HepG2 (cell line): Measurements from ENCODE around the gene HDLBP. TPM values are rescaled to one million over a fixed set of nuclear protein-coding genes. Genes with fewer than 3 reads are reported as not detected.

ENCODE experiments used
- BCL6 ChIP-seq: IDR thresholded peaks from 2 replicates; pipeline ENCODE4 v1.6.1; 2016; ENCODE audit warnings: missing genetic modification reagents, missing compliant biosample characterization
- CEBPZ ChIP-seq: IDR thresholded peaks from 2 replicates; pipeline ENCODE4 v1.6.1; 2012; ENCODE audit warnings: low read length, improper control_type of control experiment
- ESRRA ChIP-seq: sonication (generic); formaldehyde crosslinking; IDR thresholded peaks from 2 replicates; pipeline ENCODE4 v1.5.1; 2020; ENCODE audit warnings: mild to moderate bottlenecking, low read depth, missing genetic modification reagents
- HDAC1 ChIP-seq: sonication (generic); formaldehyde crosslinking; IDR thresholded peaks from 2 replicates; pipeline ENCODE4 v1.5.1; 2020; ENCODE audit warnings: mild to moderate bottlenecking, missing genetic modification reagents
- HNF4G ChIP-seq, 2 experiments: sonication (generic) in 1 of 2; formaldehyde crosslinking in 1 of 2; IDR thresholded peaks; 2 replicates each; pipeline versions ENCODE4 v1.4.0 to v1.6.1; 2011 to 2020; ENCODE audit warnings: borderline replicate concordance in 2 of 2, low read depth in 2 of 2, mild to moderate bottlenecking in 2 of 2, low read length in 1 of 2, missing genetic modification reagents in 1 of 2, moderate library complexity in 1 of 2
- KDM6A ChIP-seq: IDR thresholded peaks from 2 replicates; pipeline ENCODE4 v1.6.1; 2016; ENCODE audit warnings: low read depth
- RBM22 ChIP-seq: fragments of 200-400 bp; formaldehyde crosslinking; optimal IDR thresholded peaks from 2 replicates; pipeline ENCODE3; 2017; ENCODE audit warnings: mild to moderate bottlenecking, low read length, moderate library complexity
- SMAD3 ChIP-seq: sonication (generic); formaldehyde crosslinking; IDR thresholded peaks from 2 replicates; pipeline ENCODE4 v1.4.0; 2020; ENCODE audit warnings: missing genetic modification reagents
- SPEN ChIP-seq: sonication (generic); formaldehyde crosslinking; IDR thresholded peaks from 2 replicates; pipeline ENCODE4 v1.5.1; 2020; ENCODE audit warnings: low read depth, mild to moderate bottlenecking, missing genetic modification reagents
- SRY ChIP-seq: sonication (generic); formaldehyde crosslinking; IDR thresholded peaks from 2 replicates; pipeline ENCODE4 v1.8.0; 2022; ENCODE audit warnings: mild to moderate bottlenecking, missing genetic modification reagents
- SYNCRIP ChIP-seq: fragments of 200-400 bp; formaldehyde crosslinking; IDR thresholded peaks from 2 replicates; pipeline ENCODE4 v1.6.1; 2018; ENCODE audit warnings: mild to moderate bottlenecking, low read depth, low read length; ENCODE audit not compliant: insufficient read depth
- ZBTB49 ChIP-seq: sonication (generic); formaldehyde crosslinking; IDR thresholded peaks from 2 replicates; pipeline ENCODE4 v1.4.0; 2020; ENCODE audit warnings: missing genetic modification reagents, borderline replicate concordance
- ZFYVE20 ChIP-seq: sonication (generic); formaldehyde crosslinking; IDR thresholded peaks from 2 replicates; pipeline ENCODE4 v1.8.0; 2023; ENCODE audit warnings: low read depth, mild to moderate bottlenecking, moderate library complexity, missing genetic modification reagents, borderline replicate concordance
- ZKSCAN1 ChIP-seq: fragments of 150-350 bp; IDR thresholded peaks from 2 replicates; pipeline ENCODE4 v1.6.1; 2014; ENCODE audit warnings: low read length
- ZMYM3 ChIP-seq: sonication (generic); formaldehyde crosslinking; IDR thresholded peaks from 2 replicates; pipeline ENCODE4 v1.5.1; 2020; ENCODE audit warnings: mild to moderate bottlenecking, missing genetic modification reagents
- ZNF10 ChIP-seq: sonication (generic); formaldehyde crosslinking; IDR thresholded peaks from 2 replicates; pipeline ENCODE4 v1.4.0; 2020; ENCODE audit warnings: mild to moderate bottlenecking, low read depth, missing genetic modification reagents, borderline replicate concordance
- ZNF124 ChIP-seq: sonication (generic); formaldehyde crosslinking; IDR thresholded peaks from 2 replicates; pipeline ENCODE4 v1.4.0; 2020; ENCODE audit warnings: missing genetic modification reagents
- ZNF552 ChIP-seq: sonication (generic); formaldehyde crosslinking; IDR thresholded peaks from 2 replicates; pipeline ENCODE4 v1.9.0; 2022; ENCODE audit warnings: missing genetic modification reagents, mild to moderate bottlenecking, borderline replicate concordance
- ZNF577 ChIP-seq: sonication (generic); formaldehyde crosslinking; IDR thresholded peaks from 2 replicates; pipeline ENCODE4 v1.4.0; 2020; ENCODE audit warnings: mild to moderate bottlenecking, low read depth, missing genetic modification reagents, borderline replicate concordance
- polyA plus RNA-seq, 8 experiments: library from polyadenylated mRNA; depleted of rRNA in 3 of 8; stranded (reverse) in 7 of 8; unstranded in 1 of 8; fragments of >200 nt; fragmentation: Illumina TruSeq in 4 of 8; extraction: Trizol in 4 of 8; gene quantifications; 2 replicates each; pipeline versions ENCODE4 v1.2.1 to v1.2.3, GENCODE V29; 2011 to 2016; ENCODE audit warnings: low read depth in 4 of 8, missing spikeins in 1 of 8, mixed read lengths in 1 of 8; ENCODE audit not compliant: insufficient read depth in 1 of 8
- total RNA-seq, 5 experiments: library from RNA; depleted of rRNA; stranded (reverse); fragments of >200 nt; fragmentation: Illumina TruSeq; extraction: Trizol; gene quantifications; 2 replicates each; pipeline ENCODE4 v1.2.3, GENCODE V29; 2016; ENCODE audit warnings: low read depth in 1 of 5
- TF ChIP-seq, protein P1 (sequence below): IDR thresholded peaks from 2 replicates; pipeline ENCODE4 v1.6.1; 2016; ENCODE audit warnings: low read depth, control low read depth
- TF ChIP-seq, protein P2 (sequence below): sonication (generic); formaldehyde crosslinking; IDR thresholded peaks from 2 replicates; pipeline ENCODE4 v1.5.0; 2020; ENCODE audit warnings: mild to moderate bottlenecking, missing genetic modification reagents

The HDLBP gene
- total and polyA plus RNA-seq, 2 of the 13 experiments (the other 11 are each of a cell fraction or from before 2014, with no cell fraction given) = 464 to 707 TPM

- no peak for TF ChIP-seq CEBPZ
- no peak for TF ChIP-seq SPEN (CRISPR knock-in tag)
- TF ChIP-seq SRY = no peak
- no peak for TF ChIP-seq ZNF10 (CRISPR knock-in tag)
- TF ChIP-seq, protein P1, sequence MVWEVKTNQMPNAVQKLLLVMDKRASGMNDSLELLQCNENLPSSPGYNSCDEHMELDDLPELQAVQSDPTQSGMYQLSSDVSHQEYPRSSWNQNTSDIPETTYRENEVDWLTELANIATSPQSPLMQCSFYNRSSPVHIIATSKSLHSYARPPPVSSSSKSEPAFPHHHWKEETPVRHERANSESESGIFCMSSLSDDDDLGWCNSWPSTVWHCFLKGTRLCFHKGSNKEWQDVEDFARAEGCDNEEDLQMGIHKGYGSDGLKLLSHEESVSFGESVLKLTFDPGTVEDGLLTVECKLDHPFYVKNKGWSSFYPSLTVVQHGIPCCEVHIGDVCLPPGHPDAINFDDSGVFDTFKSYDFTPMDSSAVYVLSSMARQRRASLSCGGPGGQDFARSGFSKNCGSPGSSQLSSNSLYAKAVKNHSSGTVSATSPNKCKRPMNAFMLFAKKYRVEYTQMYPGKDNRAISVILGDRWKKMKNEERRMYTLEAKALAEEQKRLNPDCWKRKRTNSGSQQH (CRISPR knock-in tag) = no peak
- TF ChIP-seq, protein P2, sequence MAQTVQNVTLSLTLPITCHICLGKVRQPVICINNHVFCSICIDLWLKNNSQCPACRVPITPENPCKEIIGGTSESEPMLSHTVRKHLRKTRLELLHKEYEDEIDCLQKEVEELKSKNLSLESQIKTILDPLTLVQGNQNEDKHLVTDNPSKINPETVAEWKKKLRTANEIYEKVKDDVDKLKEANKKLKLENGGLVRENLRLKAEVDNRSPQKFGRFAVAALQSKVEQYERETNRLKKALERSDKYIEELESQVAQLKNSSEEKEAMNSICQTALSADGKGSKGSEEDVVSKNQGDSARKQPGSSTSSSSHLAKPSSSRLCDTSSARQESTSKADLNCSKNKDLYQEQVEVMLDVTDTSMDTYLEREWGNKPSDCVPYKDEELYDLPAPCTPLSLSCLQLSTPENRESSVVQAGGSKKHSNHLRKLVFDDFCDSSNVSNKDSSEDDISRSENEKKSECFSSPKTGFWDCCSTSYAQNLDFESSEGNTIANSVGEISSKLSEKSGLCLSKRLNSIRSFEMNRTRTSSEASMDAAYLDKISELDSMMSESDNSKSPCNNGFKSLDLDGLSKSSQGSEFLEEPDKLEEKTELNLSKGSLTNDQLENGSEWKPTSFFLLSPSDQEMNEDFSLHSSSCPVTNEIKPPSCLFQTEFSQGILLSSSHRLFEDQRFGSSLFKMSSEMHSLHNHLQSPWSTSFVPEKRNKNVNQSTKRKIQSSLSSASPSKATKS (CRISPR knock-in tag) = no peak
- TF ChIP-seq SYNCRIP = no peak
- TF ChIP-seq ZNF577 (CRISPR knock-in tag) = no peak
- no peak for TF ChIP-seq ZBTB49 (CRISPR knock-in tag)
- TF ChIP-seq HDAC1 = 0 out of 2 replicates have a peak, but pooled peaks have one; percentile 11
- TF ChIP-seq ZNF124 (CRISPR knock-in tag) = no peak
- no peak for TF ChIP-seq BCL6 (CRISPR knock-in tag)
- no peak for TF ChIP-seq ZNF552
- TF ChIP-seq ZFYVE20 = no peak
- no peak for TF ChIP-seq ZMYM3
- 0 out of 2 replicates have a peak, but pooled peaks have one; percentile 33 for TF ChIP-seq HNF4G (IDR thresholded peaks at IDR 0.05; ENCODE audit: borderline replicate concordance, low read depth, low read length)
- no peak for TF ChIP-seq HNF4G (CRISPR knock-in tag; IDR thresholded peaks at IDR 0.05; ENCODE audit: borderline replicate concordance, low read depth)
- peak; percentile 70 for TF ChIP-seq RBM22
- TF ChIP-seq ESRRA (CRISPR knock-in tag) = 0 out of 2 replicates have a peak, but pooled peaks have one; percentile 49
- TF ChIP-seq SMAD3 = no peak
- TF ChIP-seq KDM6A = no peak
- no peak for TF ChIP-seq ZKSCAN1
These were observed 60.5 kb downstream of the HDLBP start (continued) for GRCh38 chr2:241254904-241255351.
